GM11168 (cell line): ENCODE results near the gene ZNF101.
"Not testable (repeated sequence)": the region's sequence is repeated elsewhere in the genome, so short reads cannot be mapped to it uniquely, and the experiment has no call there.

Source experiments
- in situ Hi-C: fragments of 300-500 bp; cut with MboI; formaldehyde crosslinking; loops from one replicate; pipeline ENCODE4 v1.12.0; 2022; ENCODE audit warnings: low sequenced_read_pairs; ENCODE audit not compliant: unreplicated experiment

ZNF101 gene

DNA sequence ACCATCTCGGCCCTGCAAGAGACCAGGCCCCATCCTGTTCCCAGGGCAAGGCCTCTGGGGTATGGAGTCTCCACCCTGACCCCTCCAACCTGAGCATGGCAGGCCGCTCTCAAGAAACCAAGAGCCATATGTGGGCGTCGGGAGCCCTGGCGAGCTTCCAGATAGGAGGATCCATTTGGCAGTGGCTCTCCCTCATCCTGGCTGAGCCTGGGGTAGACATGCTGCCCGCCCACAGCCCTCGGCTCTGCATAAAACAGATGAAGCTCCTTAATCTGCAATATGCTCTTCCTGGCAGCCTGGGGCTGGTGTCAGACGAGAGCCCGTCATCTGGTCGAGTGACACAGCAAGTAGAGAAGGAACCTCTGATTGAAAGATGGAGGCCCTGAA lies 11.2 kb upstream of the ZNF101 start:
- in situ Hi-C loops: no loop called here

DNA sequence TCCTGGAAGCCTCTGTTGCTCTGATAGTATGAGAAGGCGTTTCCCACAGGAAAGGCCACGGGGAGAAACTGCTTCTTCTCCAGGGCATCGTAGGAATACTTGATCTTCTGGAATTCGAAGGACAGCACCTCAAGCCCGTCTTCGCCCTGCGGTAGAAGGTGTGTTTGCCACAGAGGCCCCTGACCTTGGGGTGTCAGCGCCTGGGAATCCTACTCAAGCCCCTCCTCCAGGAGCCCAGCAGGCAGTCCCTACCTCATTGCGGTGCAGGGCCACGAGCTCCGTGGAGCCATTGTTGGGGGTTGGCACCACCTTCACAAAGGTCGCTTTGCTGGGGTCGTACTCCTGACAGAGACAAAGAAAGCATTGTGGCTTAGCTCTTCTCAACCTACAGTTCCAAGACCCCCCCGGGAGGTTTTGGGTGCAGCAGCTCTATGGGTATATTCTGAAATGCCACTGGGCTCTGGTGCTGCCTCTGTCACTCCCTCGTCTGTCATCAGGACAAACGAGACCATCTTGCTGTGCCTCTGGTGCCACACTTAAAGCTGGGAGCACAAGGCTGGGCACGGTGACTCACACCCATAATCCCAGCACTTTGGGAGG lies 8.9 kb upstream of the ZNF101 start:
- in situ Hi-C loops: no loop called here

DNA sequence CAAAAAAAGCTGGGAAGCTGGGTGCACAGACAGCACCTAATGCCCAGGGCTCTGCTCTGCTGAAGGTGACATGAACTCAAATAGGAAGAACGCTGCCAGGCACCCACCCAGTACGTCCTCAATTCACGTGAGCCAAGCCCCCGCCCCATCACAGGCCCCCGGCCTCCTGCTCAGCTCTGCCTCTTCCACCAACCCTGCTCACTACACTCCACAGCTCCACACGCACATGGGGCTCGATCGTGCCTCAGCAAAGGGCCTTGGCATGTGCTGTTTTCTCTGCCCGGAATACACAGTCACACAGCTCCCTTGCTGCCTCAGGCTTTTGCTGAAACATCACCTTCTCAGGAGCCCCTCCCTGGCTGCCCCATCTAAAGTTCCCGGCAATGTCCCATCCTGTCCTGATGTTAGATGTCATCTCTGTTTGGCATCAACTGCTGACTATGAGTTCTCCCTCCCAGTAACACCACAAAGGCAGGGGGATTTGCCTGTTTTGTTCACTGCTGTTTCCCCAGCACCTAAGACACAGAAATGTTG lies 7.4 kb upstream of the ZNF101 start:
- in situ Hi-C loops: no loop called here

DNA sequence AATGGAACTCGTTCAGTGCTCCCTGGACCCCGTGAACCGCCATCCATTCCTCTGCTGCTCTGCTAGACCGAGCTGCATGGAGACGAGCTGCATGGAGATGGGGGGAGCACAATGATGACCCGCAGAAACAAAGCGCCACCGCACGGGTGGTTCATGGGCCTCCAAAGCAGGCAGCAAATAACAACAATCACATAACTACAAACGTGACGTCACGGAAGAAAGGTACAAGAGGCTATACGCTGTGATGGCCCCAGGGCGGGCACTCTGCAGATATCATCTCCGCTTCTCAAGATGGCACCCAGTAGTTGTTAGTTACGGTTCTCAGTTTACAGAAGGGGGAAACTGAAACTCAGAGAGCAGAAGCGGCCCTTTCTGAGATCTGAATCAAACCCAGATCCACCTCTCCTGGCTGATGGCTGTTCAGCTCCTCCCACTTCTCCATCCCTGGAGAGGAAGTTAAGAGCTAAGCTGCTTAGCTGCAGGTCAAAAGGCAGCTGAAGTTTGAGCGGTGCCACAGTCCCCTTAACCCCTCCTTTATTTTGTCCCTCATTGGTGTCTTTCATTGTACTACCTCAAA lies 6.9 kb upstream of the ZNF101 start:
- in situ Hi-C loops: no loop called here

DNA sequence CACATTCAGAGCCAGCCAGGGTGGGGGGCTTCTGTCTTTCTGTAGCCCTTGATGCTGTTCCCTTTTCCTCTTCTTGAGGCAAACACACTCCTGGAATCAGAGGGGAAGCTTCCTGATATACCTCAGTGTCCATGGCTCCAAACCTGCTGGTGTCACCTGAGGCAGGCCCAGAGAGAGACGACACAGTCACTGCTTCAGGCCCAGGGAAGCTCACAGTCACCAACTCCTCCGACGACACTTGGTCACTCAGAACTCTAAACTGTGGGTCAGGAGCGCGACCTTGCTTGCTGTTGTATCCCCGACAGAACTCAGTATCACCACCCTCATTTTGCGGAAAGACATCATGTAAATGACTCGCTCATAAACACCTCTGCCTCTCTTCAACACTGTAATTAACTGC lies 6.3 kb upstream of the ZNF101 start:
- in situ Hi-C loops: no loop called here

DNA sequence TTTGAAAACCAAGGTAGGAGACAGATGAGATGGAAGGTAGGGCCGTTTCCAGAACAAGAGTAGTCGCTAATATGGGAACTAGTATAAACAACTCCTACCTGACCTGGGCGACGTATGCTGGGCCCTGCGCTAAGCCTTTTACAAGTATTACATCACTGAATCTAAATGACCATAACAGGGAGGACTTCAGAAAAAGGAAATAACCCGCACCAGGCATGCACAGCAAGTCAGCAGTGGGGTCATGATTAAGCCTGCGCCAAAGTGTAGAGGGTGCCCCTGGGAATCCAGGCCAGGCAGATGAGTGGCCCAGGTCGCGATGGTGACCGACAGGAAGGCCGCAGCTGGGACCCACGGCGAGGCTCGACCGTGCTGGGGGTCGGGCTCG lies 5.8 kb upstream of the ZNF101 start:
- in situ Hi-C loops: no loop called here

GRCh38 chr19:19663256-19664120 lies 5.2 kb upstream of the ZNF101 start, which contains the start of gene ATP13A1:
Gene ATP13A1, minus strand, starts transcription at chr19:19663676. Its CDS starts 10 bp downstream, at chr19:19663666.
- in situ Hi-C loops: no loop called here

- in situ Hi-C loops: not testable (repeated sequence)
Observed at GRCh38 chr19:19665420-19665948, 3.2 kb upstream of the ZNF101 start.

GRCh38 chr19:19670070-19670551 lies 1.5 kb downstream of the ZNF101 start:
- in situ Hi-C loops: no loop called here

GRCh38 chr19:19672816-19673215 lies 4.2 kb downstream of the ZNF101 start:
- in situ Hi-C loops: no loop called here

DNA sequence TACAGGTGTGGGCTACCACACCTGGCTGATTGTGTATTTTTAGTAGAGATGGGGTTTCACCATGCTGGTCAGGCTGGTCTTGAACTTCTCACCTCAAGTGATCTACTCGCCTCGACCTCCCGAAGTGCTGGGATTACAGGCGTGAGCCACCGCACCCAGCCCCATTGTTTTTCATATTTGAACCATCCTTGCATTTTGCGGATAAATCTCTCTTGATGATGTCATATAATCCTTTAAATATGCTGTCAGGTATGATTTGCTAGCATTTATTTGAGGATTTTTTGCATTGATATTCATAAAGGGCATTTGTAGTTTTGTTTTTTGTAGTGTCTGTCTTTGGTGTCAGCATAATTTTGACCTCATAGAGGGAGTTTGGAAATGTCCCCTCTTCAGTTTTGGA lies 5.7 kb downstream of the ZNF101 start:
- in situ Hi-C loops: no loop called here

DNA sequence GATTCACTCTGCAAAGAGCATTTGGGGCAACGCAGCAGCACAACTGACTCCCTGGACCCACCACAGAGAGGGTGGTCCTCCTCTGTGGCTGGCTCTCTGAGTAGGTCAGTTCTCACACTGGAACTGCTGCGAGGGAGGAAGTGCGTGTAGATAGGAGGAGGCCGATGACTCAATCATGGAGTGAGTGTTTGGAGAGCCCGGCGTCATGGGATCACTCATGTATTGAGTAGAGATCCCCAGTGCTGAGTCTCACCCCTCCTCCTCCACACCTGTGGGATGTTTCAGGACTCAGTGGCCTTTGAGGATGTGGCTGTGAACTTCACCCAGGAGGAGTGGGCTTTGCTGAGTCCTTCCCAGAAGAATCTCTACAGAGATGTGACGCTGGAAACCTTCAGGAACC lies 8.9 kb downstream of the ZNF101 start:
- in situ Hi-C loops: no loop called here

DNA sequence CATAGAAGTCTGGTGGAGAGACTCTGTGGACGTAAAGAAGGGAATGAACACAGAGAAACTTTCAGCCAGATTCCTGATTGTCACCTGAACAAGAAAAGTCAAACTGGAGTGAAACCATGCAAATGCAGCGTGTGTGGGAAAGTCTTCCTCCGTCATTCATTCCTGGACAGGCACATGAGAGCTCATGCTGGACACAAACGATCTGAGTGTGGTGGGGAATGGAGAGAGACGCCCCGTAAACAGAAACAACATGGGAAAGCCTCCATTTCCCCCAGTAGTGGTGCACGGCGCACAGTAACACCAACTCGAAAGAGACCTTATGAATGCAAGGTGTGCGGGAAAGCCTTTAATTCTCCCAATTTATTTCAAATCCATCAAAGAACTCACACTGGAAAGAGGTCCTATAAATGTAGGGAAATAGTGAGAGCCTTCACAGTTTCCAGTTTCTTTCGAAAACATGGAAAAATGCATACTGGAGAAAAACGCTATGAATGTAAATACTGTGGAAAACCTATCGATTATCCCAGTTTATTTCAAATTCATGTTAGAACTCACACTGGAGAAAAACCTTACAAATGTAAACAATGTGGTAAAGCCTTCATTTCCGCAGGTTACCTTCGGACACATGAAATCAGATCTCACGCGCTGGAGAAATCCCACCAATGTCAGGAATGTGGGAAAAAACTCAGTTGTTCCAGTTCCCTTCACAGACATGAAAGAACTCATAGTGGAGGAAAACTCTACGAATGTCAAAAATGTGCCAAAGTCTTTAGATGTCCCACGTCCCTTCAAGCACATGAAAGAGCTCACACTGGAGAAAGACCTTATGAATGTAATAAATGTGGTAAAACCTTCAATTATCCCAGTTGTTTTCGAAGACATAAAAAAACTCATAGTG lies 10.8 kb downstream of the ZNF101 start:
- in situ Hi-C loops: no loop called here

DNA sequence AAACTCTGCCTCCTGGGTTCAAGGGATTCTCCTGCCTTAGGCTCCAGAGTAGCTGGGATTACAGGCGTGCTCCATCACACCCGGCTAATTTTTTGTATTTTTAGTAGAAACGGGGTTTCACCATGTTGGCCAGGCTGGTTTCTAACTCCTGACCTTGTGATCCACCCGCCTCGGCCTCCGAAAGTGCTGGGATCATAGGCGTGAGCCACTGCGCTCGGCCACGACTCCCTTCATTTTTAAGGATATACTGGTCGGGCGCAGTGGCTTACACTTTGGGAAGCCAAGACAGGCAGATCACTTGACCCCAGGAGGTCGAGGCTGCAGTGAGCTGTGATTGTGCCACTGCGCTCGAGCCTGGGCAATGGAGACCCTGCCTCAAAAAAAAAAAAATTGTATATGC lies 17.5 kb downstream of the ZNF101 start:
- in situ Hi-C loops: not testable (repeated sequence)

DNA sequence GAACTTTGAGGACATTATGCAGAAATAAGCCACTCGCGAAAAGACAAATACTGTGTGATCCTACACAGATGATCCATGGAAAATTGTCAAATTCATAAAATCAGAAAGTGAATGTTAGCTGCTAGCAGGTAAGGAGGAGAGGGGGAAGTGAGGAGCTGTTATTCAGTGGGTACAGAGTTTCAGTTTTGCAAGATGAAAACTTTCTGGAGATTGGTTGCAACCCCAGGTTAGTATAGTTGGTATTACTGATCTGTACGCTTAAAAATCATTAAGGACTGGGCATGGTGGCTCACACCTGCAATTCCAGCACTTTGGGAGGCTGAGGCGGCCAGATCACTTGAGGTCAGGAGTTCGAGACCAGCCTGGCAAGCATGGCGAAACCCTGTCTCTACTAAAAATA lies 17.9 kb downstream of the ZNF101 start:
- in situ Hi-C loops: no loop called here

DNA sequence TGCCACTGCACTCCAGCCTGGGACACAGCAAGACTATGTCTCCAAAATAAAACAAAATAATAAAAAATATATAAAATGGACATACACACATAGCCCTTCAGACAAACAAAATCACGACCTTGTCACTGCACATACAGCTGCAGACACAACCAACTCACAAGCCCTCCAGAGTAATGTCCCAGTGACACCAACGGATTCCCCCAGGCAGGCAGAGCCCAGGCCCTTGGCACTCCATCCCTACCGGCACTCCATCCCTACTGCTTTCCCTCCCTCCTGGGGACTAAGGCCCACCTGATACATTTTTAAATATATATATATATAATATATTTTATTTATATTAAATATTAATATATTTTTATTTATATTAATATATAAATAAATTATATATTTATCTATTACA lies 18.5 kb downstream of the ZNF101 start:
- in situ Hi-C loops: no loop called here

GRCh38 chr19:19689023-19689422 lies 20.4 kb downstream of the ZNF101 start:
- in situ Hi-C loops: not testable (repeated sequence)

- in situ Hi-C loops: no loop called here
Observed at GRCh38 chr19:19691683-19692082, 23.0 kb downstream of the ZNF101 start.

GRCh38 chr19:19696386-19696785 lies 27.7 kb downstream of the ZNF101 start:
- in situ Hi-C loops: no loop called here

GRCh38 chr19:19697589-19697988 lies 28.9 kb downstream of the ZNF101 start:
- in situ Hi-C loops: no loop called here
